Esophagus squamous epithelium (tissue), 4 donors: ENCODE data around the gene GOLGA8A.
"Not testable (repeated sequence)": the region's sequence is repeated elsewhere in the genome, so short reads cannot be mapped to it uniquely, and the experiment has no call there.

Source experiments
- CTCF ChIP-seq, 6 experiments: fragments of 450-650 bp in 4 of 6; fragments of 200-600 bp in 2 of 6; sonication (generic) in 2 of 6; IDR thresholded peaks; one replicate each; pipeline ENCODE4 v1.5.1; 2016 to 2019; ENCODE audit warnings: antibody characterized with exemption in 6 of 6, mild to moderate bottlenecking in 4 of 6, moderate library complexity in 4 of 6
- POLR2A ChIP-seq, 4 donors: fragments of 450-650 bp; IDR thresholded peaks; one replicate each; pipeline ENCODE4 v1.6.1; 2017; ENCODE audit warnings: antibody characterized with exemption in 4 of 4, mild to moderate bottlenecking in 4 of 4, moderate library complexity in 3 of 4

GRCh38 chr15:34403160-34403598, 34.4 kb downstream of the GOLGA8A start:
- not testable (repeated sequence) for TF ChIP-seq POLR2A, CTCF (IDR thresholded peaks at IDR 0.05)
